Renal pelvis (tissue), 4 donors: ENCODE measurements around the gene SEC22C. TPM values are rescaled to one million over a fixed set of nuclear protein-coding genes. Genes with fewer than 3 reads are reported as not detected.

Experiments
- DNase-seq: peaks from one replicate; pipeline ENCODE4 v3.0.0-alpha.2; 2013
- polyA plus RNA-seq, 3 donors: library from polyadenylated mRNA; unstranded; fragments of 120-200 nt; gene quantifications; one replicate each; pipeline ENCODE4 v1.2.1, GENCODE V29; 2013; ENCODE audit not compliant: insufficient read length in 3 of 3

SEC22C gene
- polyA plus RNA-seq, 3 donors: 38.3 to 47.5 (median 44.7) TPM

- no peak for DNase-seq
Measured at GRCh38 chr3:42500909-42501308, 80.9 kb downstream of the SEC22C start.

DNA sequence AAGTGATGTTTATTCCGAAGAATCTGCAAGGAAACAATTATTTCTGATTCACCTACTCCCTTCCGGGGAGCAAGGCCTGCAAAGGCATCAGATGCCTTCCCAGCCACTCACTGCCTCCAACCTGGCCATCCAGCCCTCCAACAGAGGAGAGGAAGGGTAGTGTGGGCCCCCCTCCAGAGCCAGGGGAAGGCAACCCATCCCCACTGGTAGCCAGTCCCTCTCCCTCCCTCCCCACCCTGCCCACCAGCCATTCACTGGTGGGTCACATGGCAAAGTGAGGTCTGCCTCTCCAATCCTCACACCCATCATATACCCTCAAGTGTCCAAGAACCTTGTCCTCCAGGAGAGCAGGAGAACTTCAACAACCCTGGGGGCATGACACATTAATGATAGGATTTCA is 81.7 kb downstream of the SEC22C start:
- no peak for DNase-seq

- no peak for DNase-seq
Measured at GRCh38 chr3:42499478-42499871, 82.3 kb downstream of the SEC22C start.

GRCh38 chr3:42498791-42499477 is 82.8 kb downstream of the SEC22C start:
- no peak for DNase-seq

DNA sequence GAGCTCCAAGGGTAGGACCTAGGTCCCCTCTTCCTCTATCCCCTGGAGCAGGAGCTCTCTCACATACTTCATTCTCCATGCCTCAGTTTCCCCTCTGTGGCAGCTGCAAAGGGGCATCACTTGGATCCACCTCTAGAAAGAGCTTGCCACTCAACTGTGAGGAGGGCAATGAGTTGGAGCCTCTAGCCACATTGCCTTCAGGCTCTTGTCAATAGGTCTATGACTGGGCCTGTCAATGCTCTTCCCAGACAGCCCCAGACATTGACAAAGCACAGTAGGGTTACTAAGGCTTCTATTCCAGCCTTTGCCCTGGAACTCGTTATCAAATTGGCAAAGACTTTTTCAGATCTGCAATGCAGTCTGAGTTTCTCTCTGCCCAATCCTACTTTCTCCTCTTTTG is 83.7 kb downstream of the SEC22C start:
- no peak for DNase-seq

Other genes starting within 250 kb of the SEC22C start
- gene LYZL4, start 171.4 kb downstream of the SEC22C start, polyA plus RNA-seq: not detected
- gene VIPR1, start 79.3 kb downstream of the SEC22C start, polyA plus RNA-seq: 1 to 10 TPM; 1.5 to 3.2 (median 2.0) TPM
- 10 to 100 TPM; 22.6 to 25.8 (median 24.2) TPM for gene SS18L2, start 8.9 kb upstream of the SEC22C start, polyA plus RNA-seq
- 100 to 1,000 TPM in 2 of 3 donors, 10 to 100 TPM in 1; 71.6 to 188 (median 171) TPM for gene NKTR, start 18.7 kb upstream of the SEC22C start, polyA plus RNA-seq
- gene ZBTB47, start 71.7 kb upstream of the SEC22C start, polyA plus RNA-seq: 10 to 100 TPM; 16.8 to 19.3 (median 17.2) TPM
- under 1 TPM in 1 of 3 donors, not detected in 2; 0.07 TPM for gene KLHL40, start 103.6 kb upstream of the SEC22C start, polyA plus RNA-seq
- gene HHATL, start 120.8 kb upstream of the SEC22C start, polyA plus RNA-seq: 1 to 10 TPM in 1 of 3 donors, under 1 TPM in 2; 0.48 to 1.3 (median 0.54) TPM
- gene CCDC13, start 191.3 kb upstream of the SEC22C start, polyA plus RNA-seq: 1 to 10 TPM; 2.4 to 3.9 (median 3.6) TPM
- gene HIGD1A, start 222.5 kb upstream of the SEC22C start, polyA plus RNA-seq: 100 to 1,000 TPM; 132 to 145 (median 136) TPM
- gene ACKR2, start 227.5 kb upstream of the SEC22C start, polyA plus RNA-seq: 1 to 10 TPM; 2.4 to 4.3 (median 3.2) TPM